GOT3 (cell line): ENCODE measurements around the gene ARID3B.
"Not testable (repeated sequence)": the region's sequence is repeated elsewhere in the genome, so short reads cannot be mapped to it uniquely, and the experiment has no call there.

Experiments
- DNase-seq: peaks from one replicate; lab custom pipeline; 2025; ENCODE audit warnings: mixed read lengths; lab: John Stamatoyannopoulos, UW

The ARID3B gene

GRCh38 chr15:74620636-74621545, 79.9 kb downstream of the ARID3B start:
- DNase-seq: no peak

- no peak for DNase-seq
Measured at GRCh38 chr15:74621546-74621920, 80.5 kb downstream of the ARID3B start.

GRCh38 chr15:74621936-74622335, 80.9 kb downstream of the ARID3B start:
- no peak for DNase-seq

GRCh38 chr15:74622758-74623157, 81.7 kb downstream of the ARID3B start:
- DNase-seq: no peak

- DNase-seq: no peak
Measured at GRCh38 chr15:74624020-74624602, 83.1 kb downstream of the ARID3B start.

GRCh38 chr15:74625693-74626092, 84.7 kb downstream of the ARID3B start:
- DNase-seq: no peak

GRCh38 chr15:74626336-74626735, 85.3 kb downstream of the ARID3B start:
- no peak for DNase-seq

- DNase-seq: no peak
Measured at GRCh38 chr15:74626752-74627692, 86.0 kb downstream of the ARID3B start.

GRCh38 chr15:74627766-74628165, 86.7 kb downstream of the ARID3B start:
- no peak for DNase-seq

GRCh38 chr15:74628199-74628598, 87.2 kb downstream of the ARID3B start:
- DNase-seq: no peak

- DNase-seq: no peak
Measured at GRCh38 chr15:74628949-74629348, 87.9 kb downstream of the ARID3B start.

GRCh38 chr15:74629696-74630095, 88.7 kb downstream of the ARID3B start:
- DNase-seq: not testable (repeated sequence)

- DNase-seq: no peak
Measured at GRCh38 chr15:74630284-74631086, 89.5 kb downstream of the ARID3B start.

GRCh38 chr15:74631087-74631385, 90.0 kb downstream of the ARID3B start:
- DNase-seq: no peak

- DNase-seq: no peak
Measured at GRCh38 chr15:74631408-74631807, 90.4 kb downstream of the ARID3B start.

- no peak for DNase-seq
Measured at GRCh38 chr15:74631935-74632560, 91.0 kb downstream of the ARID3B start.

- DNase-seq: no peak
Measured at GRCh38 chr15:74632601-74633000, 91.6 kb downstream of the ARID3B start.

GRCh38 chr15:74633781-74634180, 92.8 kb downstream of the ARID3B start:
- DNase-seq: no peak

GRCh38 chr15:74635228-74635627, 94.2 kb downstream of the ARID3B start:
- no peak for DNase-seq

GRCh38 chr15:74636984-74637383, 96.0 kb downstream of the ARID3B start:
- no peak for DNase-seq

GRCh38 chr15:74641151-74641550, 100.1 kb downstream of the ARID3B start:
- no peak for DNase-seq
